RCC 7860 (cell line): ENCODE results near the gene SLC43A1.
A peak's percentile ranks its signal among the peaks of the same experiment; 100 is the strongest.

ENCODE experiments used
- DNase-seq: peaks from one replicate; pipeline ENCODE4 v3.0.0-alpha.2; 2015; ENCODE audit warnings: low spot score
- FAIRE-seq: peaks from 2 replicates; lab custom pipeline; 2012; peaks lifted over from hg19 to GRCh38; lab: Jason Lieb, UNC

Gene SLC43A1

GRCh38 chr11:57530215-57530595 is 14.7 kb upstream of the SLC43A1 start:
- DNase-seq (no peak), FAIRE-seq (no peak)

GRCh38 chr11:57529012-57529411 is 13.5 kb upstream of the SLC43A1 start:
- FAIRE-seq = no peak
- no peak for DNase-seq

GRCh38 chr11:57527056-57527631 is 11.6 kb upstream of the SLC43A1 start:
- DNase-seq = peak; percentile 25
- FAIRE-seq = no peak

GRCh38 chr11:57523419-57523818 is 7.9 kb upstream of the SLC43A1 start:
- DNase-seq (no peak), FAIRE-seq (no peak)

- no peak for FAIRE-seq
- no peak for DNase-seq
Measured at GRCh38 chr11:57521116-57521515, 5.6 kb upstream of the SLC43A1 start.

GRCh38 chr11:57516061-57516443 is 550 bp upstream of the SLC43A1 start:
- FAIRE-seq (no peak), DNase-seq (no peak)

- DNase-seq (no peak), FAIRE-seq (no peak)
Measured at GRCh38 chr11:57514538-57515331, 767 bp downstream of the SLC43A1 start.

GRCh38 chr11:57513911-57514537 is 1.5 kb downstream of the SLC43A1 start:
- no peak for DNase-seq
- FAIRE-seq = no peak

GRCh38 chr11:57513452-57513795 is 2.1 kb downstream of the SLC43A1 start:
- FAIRE-seq (no peak), DNase-seq (no peak)

GRCh38 chr11:57512646-57513451 is 2.7 kb downstream of the SLC43A1 start:
- DNase-seq (no peak), FAIRE-seq (no peak)

GRCh38 chr11:57511741-57512430 is 3.6 kb downstream of the SLC43A1 start:
- FAIRE-seq (no peak), DNase-seq (no peak)

GRCh38 chr11:57508341-57509170 is 6.9 kb downstream of the SLC43A1 start:
- no peak for DNase-seq
- no peak for FAIRE-seq

GRCh38 chr11:57506522-57506921 is 9.0 kb downstream of the SLC43A1 start:
- DNase-seq (no peak), FAIRE-seq (no peak)

GRCh38 chr11:57504511-57504910 is 11.0 kb downstream of the SLC43A1 start:
- DNase-seq (no peak), FAIRE-seq (no peak)

GRCh38 chr11:57502870-57503269 is 12.6 kb downstream of the SLC43A1 start:
- no peak for DNase-seq

GRCh38 chr11:57502376-57502775 is 13.1 kb downstream of the SLC43A1 start:
- no peak for DNase-seq
- FAIRE-seq = no peak

More at GRCh38 chr11:57502870-57503269, 12.6 kb downstream of the SLC43A1 start:
- FAIRE-seq = no peak

- DNase-seq (no peak), FAIRE-seq (no peak)
Measured at GRCh38 chr11:57501953-57502352, 13.5 kb downstream of the SLC43A1 start.

- DNase-seq = no peak
- no peak for FAIRE-seq
Measured at GRCh38 chr11:57500926-57501325, 14.6 kb downstream of the SLC43A1 start.

GRCh38 chr11:57500515-57500914 is 15.0 kb downstream of the SLC43A1 start:
- DNase-seq (no peak), FAIRE-seq (no peak)

GRCh38 chr11:57499983-57500461 is 15.5 kb downstream of the SLC43A1 start:
- FAIRE-seq = no peak
- DNase-seq = no peak
